Measurements from ENCODE around the gene PARP8. TPM values are rescaled to one million over a fixed set of nuclear protein-coding genes. Genes with fewer than 3 reads are reported as not detected.

The PARP8 gene
- total and polyA plus RNA-seq, 2 of the 4 experiments (the other 2 are of a cell fraction) = 6.9 to 8.2 TPM

GRCh38 chr5:50717651-50718050 is 51.2 kb downstream of the PARP8 start:
- ChIA-PET POLR2A (ENCODE audit: unreplicated experiment) (interaction anchor here (0.9 kb wide), 1 partner anchor 17 kb away, joined by 3 read pairs; no protein-coding TSS in a partner anchor), CTCF (no interaction called here)
- no peak overlapping the region for H2BK5ac ChIP-seq (ENCODE audit: low read depth, low read length, poor library complexity, severe bottlenecking)
- no peaks in the 10 kb centered on the region; the same call in 1 of the 2 replicates for H4K20me1 ChIP-seq (ENCODE audit: insufficient read depth, low read length)
- TF ChIP-seq MAZ (IDR thresholded peaks at IDR 0.05; ENCODE audit: borderline replicate concordance, low read depth, low read length) = no peak
- TF ChIP-seq RFX5 (IDR thresholded peaks at IDR 0.05; ENCODE audit: low read depth, low read length) = no peak
- no peak for TF ChIP-seq FOS (IDR thresholded peaks at IDR 0.05; ENCODE audit: low read depth, low read length)
- TF ChIP-seq USF2 (IDR thresholded peaks at IDR 0.05; ENCODE audit: low read depth, low read length) = no peak
- no peak for TF ChIP-seq SMC3 (IDR thresholded peaks at IDR 0.05; ENCODE audit: low read depth, low read length)
- TF ChIP-seq NFE2L2 (IDR thresholded peaks at IDR 0.05; ENCODE audit: low read depth, low read length) = no peak
- no peak for TF ChIP-seq POLR2A (IDR thresholded peaks at IDR 0.05; ENCODE audit: low read depth, low read length)
- TF ChIP-seq CHD1 (IDR thresholded peaks at IDR 0.05; ENCODE audit: low read depth, low read length) = no peak
- TF ChIP-seq RCOR1 (IDR thresholded peaks at IDR 0.05; ENCODE audit: insufficient replicate concordance, low read length) = no peak
- no peak overlapping the region for H3K18ac ChIP-seq (ENCODE audit: low read depth, low read length)
- H2AFZ ChIP-seq (replicated peaks; ENCODE audit: low read length, poor library complexity) = no peak overlapping the region
- no peak overlapping the region for H4K8ac ChIP-seq (ENCODE audit: low read depth in 2 of 2, low read length in 2 of 2)
- H2BK20ac ChIP-seq (ENCODE audit: low read depth, low read length) = no peak overlapping the region
- dilution Hi-C loops (cut with HindIII; ENCODE audit: low sequenced_read_pairs, unreplicated experiment) (no loop called here), intact Hi-C loops (cut with micrococcal nuclease) (no loop called here), in situ Hi-C loops (cut with MboI; ENCODE audit: low sequenced_read_pairs) (no loop called here)
- H3K36me3 ChIP-seq (ENCODE audit: control insufficient read depth, insufficient read depth, low read length) = no peaks in the 10 kb centered on the region
- no peak overlapping the region for H2BK15ac ChIP-seq (ENCODE audit: low read depth, low read length)
- H4K91ac ChIP-seq (ENCODE audit: insufficient read depth, low read depth, low read length) = no peak overlapping the region
- no peak overlapping the region for H2AK5ac ChIP-seq (ENCODE audit: low read depth, low read length)
- no peak for DNase-seq
- H3K4me3 ChIP-seq (ENCODE audit: insufficient read depth, low read depth, low read length) = no peak overlapping the region
- 0 out of 2 replicates have a peak, but pooled peaks cover 2% of the 10 kb centered on the region for H3K4me1 ChIP-seq (ENCODE audit: control insufficient read depth, insufficient read depth, low read length)
- no peak overlapping the region for H3K23ac ChIP-seq (ENCODE audit: low read depth, low read length)
- no peaks in the 10 kb centered on the region for H3K9me3 ChIP-seq (ENCODE audit: control insufficient read depth, insufficient read depth, low read length)
- H2AK9ac ChIP-seq (replicated peaks; ENCODE audit: low read depth, low read length, poor library complexity) = no peak overlapping the region
- no peak overlapping the region for H2BK120ac ChIP-seq (ENCODE audit: low read depth, low read length)
- no TSS peak for BruUV-seq (replicated peaks)
- WGBS, 2 experiments (ENCODE audit: extremely low coverage in 2 of 2, insufficient read length in 1 of 2) = no CpG with 5 or more reads among the region's 2 CpGs
- H3K79me1 ChIP-seq (ENCODE audit: low read depth in 1 of 2, low read length in 2 of 2) = peaks cover 2 to 12% of the 10 kb centered on the region in 2 experiments; a peak in 3 of 4 replicates
- H3K56ac ChIP-seq (ENCODE audit: extremely low read depth, insufficient read depth, low read length) = no peak overlapping the region
- no peak overlapping the region for H3K4me2 ChIP-seq (ENCODE audit: low read depth, low read length)
- H3K27ac ChIP-seq (ENCODE audit: insufficient read depth, low read length) = no peak overlapping the region
- H3K14ac ChIP-seq (replicated peaks; ENCODE audit: low read depth, low read length) = no peak overlapping the region
- no peak overlapping the region for H3K9ac ChIP-seq (ENCODE audit: low read depth, low read length)
- no peaks in the 10 kb centered on the region for H3K27me3 ChIP-seq (ENCODE audit: control insufficient read depth, insufficient read depth, low read length)
- no peak overlapping the region for H3K4ac ChIP-seq (ENCODE audit: low read depth, low read length)
- H3K9me1 ChIP-seq (ENCODE audit: insufficient read depth, low read length) = no peaks in the 10 kb centered on the region; the same call in 1 of the 2 replicates
- no peak overlapping the region for H4K5ac ChIP-seq (ENCODE audit: low read depth, low read length)
- no peak for ATAC-seq (ENCODE audit: low read depth)

Measured in IMR-90 (cell line).